Measurements from ENCODE around the gene ERGIC1. TPM values are rescaled to one million over a fixed set of nuclear protein-coding genes. Genes with fewer than 3 reads are reported as not detected.
"Not testable (repeated sequence)": the region's sequence is repeated elsewhere in the genome, so short reads cannot be mapped to it uniquely, and the experiment has no call there.

Gene ERGIC1
- total RNA-seq, 1 donor from 2014 or later, result 79.4 TPM

GRCh38 chr5:172892713-172893112 lies 58.7 kb downstream of the ERGIC1 start:
- no peak for TF ChIP-seq CTCF (IDR thresholded peaks at IDR 0.05; ENCODE audit: borderline replicate concordance)
- H3K36me3 ChIP-seq, result peaks cover 10% of the 10 kb centered on the region
- no peaks in the 10 kb centered on the region for H3K27me3 ChIP-seq (ENCODE audit: low read depth)
- intact Hi-C loops (cut with micrococcal nuclease), result no loop called here
- no peaks in the 10 kb centered on the region for H3K9me3 ChIP-seq (replicated peaks)
- no peak overlapping the region for H3K4me3 ChIP-seq
- no peak for DNase-seq
- peaks cover 62% of the 10 kb centered on the region for H3K4me1 ChIP-seq
- peak overlapping the region; percentile 92 for H3K27ac ChIP-seq (replicated peaks)

GRCh38 chr5:172894767-172895388 lies 60.8 kb downstream of the ERGIC1 start:
- no peak for DNase-seq
- intact Hi-C loops (cut with micrococcal nuclease), result no loop called here
- no peaks in the 10 kb centered on the region for H3K9me3 ChIP-seq (replicated peaks)
- no peaks in the 10 kb centered on the region for H3K27me3 ChIP-seq (ENCODE audit: low read depth)
- TF ChIP-seq CTCF (IDR thresholded peaks at IDR 0.05; ENCODE audit: borderline replicate concordance), result no peak
- no peak overlapping the region for H3K4me3 ChIP-seq
- no peak overlapping the region for H3K27ac ChIP-seq (replicated peaks)
- H3K4me1 ChIP-seq, result peaks cover 64% of the 10 kb centered on the region
- peaks cover 10% of the 10 kb centered on the region for H3K36me3 ChIP-seq

- Histone ChIP-seq H3K27me3 (ENCODE audit: low read depth) (no peaks in the 10 kb centered on the region), H3K27ac (replicated peaks) (no peak overlapping the region), H3K4me1 (peaks cover 68% of the 10 kb centered on the region), H3K36me3 (peaks cover 11% of the 10 kb centered on the region), H3K4me3 (no peak overlapping the region), H3K9me3 (replicated peaks) (no peaks in the 10 kb centered on the region)
- no peak for TF ChIP-seq CTCF (IDR thresholded peaks at IDR 0.05; ENCODE audit: borderline replicate concordance)
- intact Hi-C loops (cut with micrococcal nuclease), result no loop called here
- DNase-seq, result no peak
These were observed 61.5 kb downstream of the ERGIC1 start for GRCh38 chr5:172895549-172895948.

- Histone ChIP-seq H3K36me3 (peaks cover 11% of the 10 kb centered on the region), H3K4me3 (no peak overlapping the region), H3K27me3 (ENCODE audit: low read depth) (no peaks in the 10 kb centered on the region), H3K4me1 (peaks cover 68% of the 10 kb centered on the region), H3K9me3 (replicated peaks) (no peaks in the 10 kb centered on the region), H3K27ac (replicated peaks) (peak overlapping the region; percentile 84)
- no peak for DNase-seq
- intact Hi-C loops (cut with micrococcal nuclease), result no loop called here
- no peak for TF ChIP-seq CTCF (IDR thresholded peaks at IDR 0.05; ENCODE audit: borderline replicate concordance)
These were observed 62.4 kb downstream of the ERGIC1 start for GRCh38 chr5:172896465-172896864.

- intact Hi-C loops (cut with micrococcal nuclease); H3K9me3 ChIP-seq (replicated peaks); DNase-seq; H3K27me3 ChIP-seq (ENCODE audit: low read depth): not testable (repeated sequence)
- Histone ChIP-seq H3K27ac (replicated peaks) (peak overlapping the region; percentile 84), H3K4me1 (peaks cover 68% of the 10 kb centered on the region), H3K4me3 (peak overlapping the region; percentile 46), H3K36me3 (peaks cover 11% of the 10 kb centered on the region)
These were observed 63.0 kb downstream of the ERGIC1 start for GRCh38 chr5:172897067-172897466.

GRCh38 chr5:172897481-172898217 lies 63.6 kb downstream of the ERGIC1 start:
- Histone ChIP-seq H3K4me1 (peaks cover 68% of the 10 kb centered on the region), H3K4me3 (peak overlapping the region; percentile 46), H3K36me3 (peaks cover 11% of the 10 kb centered on the region), H3K9me3 (replicated peaks) (no peaks in the 10 kb centered on the region), H3K27ac (replicated peaks) (peak overlapping the region; percentile 84), H3K27me3 (ENCODE audit: low read depth) (no peaks in the 10 kb centered on the region)
- no peak for DNase-seq
- intact Hi-C loops (cut with micrococcal nuclease), result no loop called here
- no peak for TF ChIP-seq CTCF (IDR thresholded peaks at IDR 0.05; ENCODE audit: borderline replicate concordance)

Data from left ventricle myocardium inferior (tissue), 1 donor.